NB4 (cell line): ENCODE results near the gene C20orf144.

Experiments used
- POLR2A ChIP-seq: IDR thresholded peaks from 2 replicates; pipeline ENCODE4 v1.6.1; 2011; ENCODE audit warnings: mild to moderate bottlenecking; ENCODE audit not compliant: insufficient read length; ENCODE audit errors: extremely low read depth
- TF ChIP-seq, protein P1 (sequence below): IDR thresholded peaks from one replicate; pipeline ENCODE4 v1.5.1; 2012; ENCODE audit warnings: low read depth, low read length
- TF ChIP-seq, protein P2 (sequence below): IDR thresholded peaks from 2 replicates; pipeline ENCODE4 v1.6.1; 2011; ENCODE audit warnings: low read depth, low read length

DNA sequence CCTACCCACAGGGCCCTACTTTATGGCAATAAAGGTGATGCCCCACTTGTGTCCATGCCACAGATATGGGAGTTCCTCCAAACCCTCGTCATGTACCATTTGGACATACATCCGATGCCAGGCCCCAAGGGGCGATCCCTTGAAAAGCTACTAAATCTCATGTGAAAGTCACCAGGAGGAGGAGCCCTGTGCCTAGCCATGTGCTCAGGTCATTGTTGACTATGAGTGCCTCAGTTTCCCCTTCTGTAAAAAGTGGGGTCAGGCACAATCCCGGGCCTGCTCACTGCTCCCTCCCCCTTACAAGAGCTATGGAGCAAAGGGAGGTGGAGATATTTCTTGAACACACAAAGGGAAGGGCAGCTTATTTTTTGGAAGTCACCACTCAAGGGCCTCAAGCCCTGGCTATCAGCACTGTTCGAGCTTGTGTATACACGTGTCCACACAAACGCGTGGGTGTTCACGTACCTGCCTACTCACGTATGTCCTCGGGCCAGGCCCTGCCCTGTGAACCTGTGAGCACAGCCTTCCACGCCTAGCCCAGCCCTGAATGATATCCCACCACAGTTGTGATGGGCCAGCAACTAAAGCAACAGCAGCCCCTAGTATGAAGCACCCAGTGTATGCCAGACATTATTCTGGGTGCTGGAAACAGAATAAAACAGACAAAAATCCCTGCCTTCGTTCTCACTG lies 6.5 kb downstream of the C20orf144 start:
- TF ChIP-seq POLR2A = no peak
- TF ChIP-seq, protein P1, sequence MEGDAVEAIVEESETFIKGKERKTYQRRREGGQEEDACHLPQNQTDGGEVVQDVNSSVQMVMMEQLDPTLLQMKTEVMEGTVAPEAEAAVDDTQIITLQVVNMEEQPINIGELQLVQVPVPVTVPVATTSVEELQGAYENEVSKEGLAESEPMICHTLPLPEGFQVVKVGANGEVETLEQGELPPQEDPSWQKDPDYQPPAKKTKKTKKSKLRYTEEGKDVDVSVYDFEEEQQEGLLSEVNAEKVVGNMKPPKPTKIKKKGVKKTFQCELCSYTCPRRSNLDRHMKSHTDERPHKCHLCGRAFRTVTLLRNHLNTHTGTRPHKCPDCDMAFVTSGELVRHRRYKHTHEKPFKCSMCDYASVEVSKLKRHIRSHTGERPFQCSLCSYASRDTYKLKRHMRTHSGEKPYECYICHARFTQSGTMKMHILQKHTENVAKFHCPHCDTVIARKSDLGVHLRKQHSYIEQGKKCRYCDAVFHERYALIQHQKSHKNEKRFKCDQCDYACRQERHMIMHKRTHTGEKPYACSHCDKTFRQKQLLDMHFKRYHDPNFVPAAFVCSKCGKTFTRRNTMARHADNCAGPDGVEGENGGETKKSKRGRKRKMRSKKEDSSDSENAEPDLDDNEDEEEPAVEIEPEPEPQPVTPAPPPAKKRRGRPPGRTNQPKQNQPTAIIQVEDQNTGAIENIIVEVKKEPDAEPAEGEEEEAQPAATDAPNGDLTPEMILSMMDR = no peak
- TF ChIP-seq, protein P2, sequence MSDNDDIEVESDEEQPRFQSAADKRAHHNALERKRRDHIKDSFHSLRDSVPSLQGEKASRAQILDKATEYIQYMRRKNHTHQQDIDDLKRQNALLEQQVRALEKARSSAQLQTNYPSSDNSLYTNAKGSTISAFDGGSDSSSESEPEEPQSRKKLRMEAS = peak; percentile 21; the same call in 1 of the 2 replicates
